C4-2B (cell line): Measurements from ENCODE around the gene PEX16.

Experiments used
- CTCF ChIP-seq: fragments of 450-650 bp; conservative IDR thresholded peaks from 2 replicates; pipeline ENCODE4 v1.5.1; 2017; ENCODE audit warnings: mild to moderate bottlenecking
- ZFX ChIP-seq: fragments of 450-650 bp; IDR thresholded peaks from 2 replicates; pipeline ENCODE4 v1.6.1; 2017

GRCh38 chr11:45930951-45931570 lies 13.4 kb upstream of the PEX16 start:
- TF ChIP-seq CTCF = no peak
- TF ChIP-seq ZFX = no peak
